Fibroblast of skin of right quadriceps (primary cell): ENCODE results near the gene THTPA.

Experiments used
- DNase-seq: peaks from one replicate; pipeline ENCODE4 v3.0.0-alpha.2; 2013

Gene THTPA

GRCh38 chr14:23551266-23552028, 4.6 kb upstream of the THTPA start, which contains the start of gene ZFHX2:
ZFHX2 (minus strand) TSS chr14:23551765; CDS start chr14:23535325, 16,440 bp downstream.
- peak; percentile 56 for DNase-seq

DNA sequence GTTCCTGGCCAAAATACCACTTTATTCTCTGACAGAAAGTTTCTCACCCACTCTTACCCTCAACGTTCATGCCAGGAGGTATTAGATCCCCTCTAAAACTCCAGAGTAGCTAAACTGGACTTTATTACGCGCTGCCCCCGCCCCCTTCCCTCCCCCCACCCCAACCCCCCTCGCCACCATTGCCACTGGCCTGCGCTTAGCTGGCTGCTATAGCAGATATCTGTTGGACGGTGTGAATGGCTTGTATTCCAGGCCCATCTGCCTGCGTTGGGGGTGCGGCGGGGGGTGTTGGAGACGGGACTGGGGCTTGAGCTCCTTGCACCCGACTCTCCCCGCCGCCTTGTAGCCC, 564 bp upstream of the THTPA start:
- DNase-seq = no peak

- no peak for DNase-seq
Observed at GRCh38 chr14:23556700-23557440, 799 bp downstream of the THTPA start.

DNA sequence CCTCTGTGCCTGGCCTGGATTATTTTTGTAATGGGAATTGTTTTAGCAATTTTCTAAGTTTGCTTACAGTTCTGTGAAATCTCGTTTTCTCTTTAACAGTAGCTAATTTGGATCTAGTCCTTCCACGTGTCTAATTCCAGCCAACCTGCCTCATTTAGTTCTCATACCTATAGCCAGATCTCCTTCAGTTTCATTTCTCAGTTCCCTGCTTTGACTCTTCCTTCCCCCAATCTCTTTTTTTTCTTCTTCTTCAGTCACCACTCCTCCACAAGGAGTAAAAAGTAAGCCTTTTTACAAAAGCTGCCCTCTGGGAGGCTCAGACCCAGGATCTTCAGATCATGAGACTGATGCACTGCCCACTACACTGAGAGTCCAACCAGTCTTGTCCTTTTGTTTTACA, 1.4 kb downstream of the THTPA start:
- no peak for DNase-seq

- DNase-seq = no peak
Observed at GRCh38 chr14:23557946-23558345, 1.9 kb downstream of the THTPA start.

GRCh38 chr14:23558346-23559009, 2.4 kb downstream of the THTPA start:
- DNase-seq = no peak

GRCh38 chr14:23559010-23559925, 3.2 kb downstream of the THTPA start:
- DNase-seq = peak; percentile 56

DNA sequence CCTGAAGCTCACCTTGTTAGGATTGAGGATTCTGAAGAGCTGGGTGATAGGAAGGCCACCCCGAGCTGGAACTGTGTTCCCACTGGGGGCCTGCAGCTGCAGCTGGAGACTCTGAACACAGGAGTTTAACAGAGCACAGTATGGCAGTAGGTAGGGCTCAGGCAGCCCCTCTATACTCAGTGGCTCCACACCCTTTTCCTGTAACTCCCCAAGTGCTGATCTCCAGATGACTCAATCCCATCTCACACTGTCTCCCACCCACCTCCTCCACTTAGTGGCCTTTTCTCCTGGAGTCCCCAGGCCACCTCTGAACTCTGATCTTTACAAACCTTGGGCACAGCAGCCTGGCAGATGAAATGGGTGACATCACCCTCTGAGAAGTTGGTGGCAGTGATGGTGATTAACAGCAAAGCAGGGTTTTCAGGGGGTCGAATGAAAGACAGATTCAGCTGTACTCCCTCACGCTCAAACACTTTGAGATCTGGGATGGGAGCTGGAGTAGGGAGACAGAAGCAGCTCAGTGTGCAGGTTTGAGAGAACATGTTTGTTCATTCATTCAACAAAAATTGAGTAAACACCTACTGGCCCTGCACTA, 4.0 kb downstream of the THTPA start:
- no peak for DNase-seq

DNA sequence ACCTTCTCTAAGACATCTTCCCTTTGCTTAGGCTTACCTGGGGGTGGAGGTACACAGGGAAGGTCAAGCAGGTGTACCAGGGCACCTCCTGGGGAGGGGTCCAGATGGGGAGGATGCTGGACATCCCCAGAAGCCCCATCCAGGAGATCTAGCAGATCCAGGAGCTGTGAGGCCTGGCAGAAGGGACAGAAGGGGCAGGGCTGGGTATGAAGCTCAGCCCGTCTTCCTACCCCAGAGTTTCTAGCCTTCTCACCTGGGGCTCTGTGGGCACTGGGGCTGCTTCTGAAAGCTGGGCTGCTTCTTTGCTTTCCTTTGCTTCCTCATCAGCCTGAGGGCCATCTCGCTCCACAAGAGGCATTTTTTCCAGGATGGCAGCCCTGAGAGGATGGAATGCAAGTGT, 5.2 kb downstream of the THTPA start:
- DNase-seq = no peak

DNA sequence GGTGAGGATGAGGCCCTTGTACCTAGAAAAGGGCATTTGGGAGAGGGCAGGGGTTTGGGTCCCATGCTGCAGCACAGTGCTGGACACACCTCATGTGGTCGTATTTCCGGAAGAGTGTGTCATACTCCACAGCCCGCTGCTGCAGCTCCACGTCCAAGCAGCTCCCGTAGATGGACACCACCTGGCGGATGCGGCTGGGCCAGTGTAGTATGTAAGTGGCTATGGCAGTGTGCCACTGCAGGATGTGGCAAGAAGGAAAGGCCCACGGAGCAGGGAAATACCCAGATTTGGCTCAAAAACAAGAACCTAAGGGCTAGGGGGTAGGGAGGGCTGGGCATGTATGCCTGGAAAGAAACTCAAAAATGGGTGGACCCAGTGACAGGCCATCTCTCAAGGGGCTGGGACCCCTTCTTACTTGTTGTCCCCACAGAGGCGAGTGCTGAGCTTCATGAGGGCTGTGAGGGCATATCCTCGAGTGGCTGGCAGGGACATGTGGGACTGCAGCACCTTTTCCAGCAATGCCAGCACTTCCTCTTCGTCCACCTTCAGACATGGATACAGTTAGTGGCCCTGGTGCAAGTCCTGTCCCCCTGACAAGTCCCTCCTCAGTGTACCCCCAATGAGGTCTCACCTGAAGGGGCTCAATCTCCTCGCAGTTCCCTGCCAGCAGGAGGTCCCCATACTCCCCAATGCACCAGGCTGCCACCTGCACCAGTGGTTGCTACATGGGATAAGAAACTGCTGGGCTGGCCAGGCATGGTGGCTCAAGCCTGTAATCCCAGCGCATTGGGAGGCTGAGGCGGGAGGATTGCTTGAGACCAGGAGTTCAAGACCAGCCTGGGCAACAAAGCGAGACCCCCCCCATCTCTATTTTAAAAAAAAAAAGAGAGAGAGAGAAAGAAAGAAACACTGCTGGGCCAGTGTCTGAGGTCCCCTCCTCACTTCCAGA, 6.1 kb downstream of the THTPA start:
- DNase-seq = no peak

GRCh38 chr14:23562822-23563472, 6.9 kb downstream of the THTPA start:
- DNase-seq = peak; percentile 49

- no peak for DNase-seq
Observed at GRCh38 chr14:23563473-23564180, 7.6 kb downstream of the THTPA start.

DNA sequence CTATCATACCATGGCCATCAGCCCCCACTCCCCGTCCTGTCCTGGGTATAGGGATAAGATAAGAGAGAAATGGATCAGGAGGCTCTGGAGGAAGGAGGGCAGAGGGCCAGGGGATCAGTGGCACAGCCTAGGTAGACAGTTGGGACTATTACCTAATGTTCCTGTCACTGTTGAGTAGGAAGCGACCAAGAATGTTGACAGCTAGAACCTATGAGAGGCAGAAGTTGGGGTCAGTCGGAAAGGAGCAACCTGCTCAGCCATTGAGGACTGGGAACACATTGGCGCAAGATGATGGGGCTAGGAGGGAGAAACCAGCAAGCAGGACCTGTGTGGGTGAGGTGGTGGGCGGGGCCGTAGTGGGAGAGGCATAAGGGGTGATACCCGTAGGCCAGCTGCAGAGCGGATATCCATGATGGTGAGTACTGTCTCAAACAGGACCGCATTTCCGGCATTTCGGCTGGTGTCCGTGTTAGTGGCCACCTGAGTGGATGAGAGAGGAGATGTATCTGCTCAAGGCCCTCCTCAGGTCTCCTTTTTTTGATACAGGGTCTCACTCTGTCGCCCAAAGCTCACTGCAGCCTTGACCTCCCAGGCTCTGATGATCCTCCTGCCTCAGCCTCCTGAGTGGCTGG, 8.2 kb downstream of the THTPA start:
- DNase-seq = no peak

DNA sequence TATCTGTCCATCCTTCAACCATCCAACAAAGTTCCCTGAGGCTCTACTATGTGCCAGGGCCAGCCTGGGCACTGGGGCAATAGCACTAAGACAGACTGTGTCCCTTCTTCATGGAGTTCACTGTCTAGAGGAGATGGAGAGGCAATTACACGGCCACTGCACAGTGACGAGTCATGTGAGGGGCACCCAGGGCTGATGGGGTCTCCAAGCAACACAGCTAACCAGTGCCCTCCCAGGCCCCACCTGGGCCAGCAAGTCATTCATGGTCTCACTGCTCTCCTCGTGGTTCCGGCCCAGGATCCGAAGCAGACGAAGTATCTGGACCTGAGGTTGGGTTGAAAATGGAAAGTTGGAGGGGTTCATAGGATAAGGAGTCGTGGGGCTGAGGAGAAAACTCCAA, 8.8 kb downstream of the THTPA start:
- no peak for DNase-seq

DNA sequence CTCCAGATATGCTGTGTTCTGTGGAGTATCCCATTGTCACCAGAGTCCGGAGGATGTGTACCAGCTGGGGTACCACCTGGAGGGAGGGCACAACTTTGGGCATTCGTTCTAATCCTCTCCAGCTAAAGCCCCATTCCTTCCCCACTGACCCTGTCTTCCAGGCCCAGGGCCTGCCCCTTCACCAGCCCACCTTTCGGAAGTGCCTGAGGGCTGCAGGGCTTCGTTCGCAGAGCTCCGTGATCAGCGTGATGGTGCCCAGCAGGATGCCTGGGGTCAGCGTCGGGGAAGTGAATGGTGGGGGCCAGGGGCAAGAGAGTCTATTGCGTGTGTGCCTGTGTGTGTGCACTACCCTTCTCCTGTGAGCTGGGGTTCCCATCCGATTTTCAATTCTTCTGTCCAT, 9.6 kb downstream of the THTPA start:
- no peak for DNase-seq

GRCh38 chr14:23566112-23566777, 10.2 kb downstream of the THTPA start:
- no peak for DNase-seq

- DNase-seq = no peak
Observed at GRCh38 chr14:23566778-23567185, 10.7 kb downstream of the THTPA start.

- DNase-seq = peak; percentile 61
Observed at GRCh38 chr14:23567186-23568020, 11.3 kb downstream of the THTPA start, which contains the start of gene AP1G2. AP1G2 (minus strand) TSS chr14:23567791; CDS start chr14:23567314, 477 bp downstream.
